Osteocyte (in vitro differentiated cells): ENCODE results near the gene DPYD. TPM values are rescaled to one million over a fixed set of nuclear protein-coding genes. Genes with fewer than 3 reads are reported as not detected.

ENCODE experiments used
- DNase-seq: peaks from one replicate; pipeline ENCODE4 v3.0.0; 2021; ENCODE audit warnings: mixed read lengths; ENCODE audit not compliant: unreplicated experiment; ENCODE audit errors: extremely low spot score
- H3K27ac Mint-ChIP-seq: one replicate; pipeline ENCODE4 v1.8.0; 2021; ENCODE audit warnings: mild to moderate bottlenecking, mixed read lengths; ENCODE audit not compliant: unreplicated experiment
- H3K27me3 Mint-ChIP-seq: one replicate; pipeline ENCODE4 v1.8.0; 2021; ENCODE audit warnings: mixed read lengths; ENCODE audit not compliant: unreplicated experiment
- H3K36me3 Mint-ChIP-seq: one replicate; pipeline ENCODE4 v1.8.0; 2021; ENCODE audit warnings: mixed read lengths; ENCODE audit not compliant: unreplicated experiment
- H3K4me1 Mint-ChIP-seq: one replicate; pipeline ENCODE4 v1.8.0; 2021; ENCODE audit warnings: mixed read lengths; ENCODE audit not compliant: unreplicated experiment
- H3K4me3 Mint-ChIP-seq: one replicate; pipeline ENCODE4 v1.8.0; 2021; ENCODE audit warnings: mild to moderate bottlenecking, moderate library complexity, mixed read lengths; ENCODE audit not compliant: unreplicated experiment
- H3K9me3 Mint-ChIP-seq: one replicate; pipeline ENCODE4 v1.8.0; 2021; ENCODE audit warnings: mixed read lengths; ENCODE audit not compliant: unreplicated experiment
- CTCF ChIP-seq: fragments of 200-600 bp; sonication (generic); IDR thresholded peaks from 2 replicates; pipeline ENCODE4 v1.5.0; 2021; ENCODE audit warnings: antibody characterized with exemption, mild to moderate bottlenecking, moderate library complexity
- total RNA-seq: library from RNA; stranded (reverse); gene quantifications from 2 replicates; pipeline ENCODE4 v1.2.1, GENCODE V29; 2021

The DPYD gene
- total RNA-seq, 1 donor from 2014 or later: 44.0 TPM

GRCh38 chr1:97919585-97920261 lies 1.1 kb downstream of the DPYD start:
- Mint-ChIP-seq H3K4me1 (peaks cover 41% of the 10 kb centered on the region), H3K27ac (peak overlapping the region; percentile 97)

GRCh38 chr1:97918961-97919360 lies 1.9 kb downstream of the DPYD start:
- Mint-ChIP-seq H3K36me3 (peaks cover 2% of the 10 kb centered on the region), H3K4me3 (peak overlapping the region; percentile 95), H3K9me3 (peaks cover 4% of the 10 kb centered on the region), H3K4me1 (peaks cover 41% of the 10 kb centered on the region), H3K27me3 (no peaks in the 10 kb centered on the region), H3K27ac (peak overlapping the region; percentile 97)
- TF ChIP-seq CTCF: no peak
- DNase-seq: no peak

More at GRCh38 chr1:97919585-97920261, 1.1 kb downstream of the DPYD start:
- no peaks in the 10 kb centered on the region for H3K27me3 Mint-ChIP-seq
- DNase-seq: no peak
- peak overlapping the region; percentile 95 for H3K4me3 Mint-ChIP-seq
- H3K36me3 Mint-ChIP-seq: peaks cover 2% of the 10 kb centered on the region
- H3K9me3 Mint-ChIP-seq: peaks cover 3% of the 10 kb centered on the region
- no peak for TF ChIP-seq CTCF

- Mint-ChIP-seq H3K4me1 (peaks cover 38% of the 10 kb centered on the region), H3K9me3 (peaks cover 4% of the 10 kb centered on the region), H3K27me3 (no peaks in the 10 kb centered on the region), H3K27ac (no peak overlapping the region), H3K4me3 (no peak overlapping the region), H3K36me3 (peaks cover 2% of the 10 kb centered on the region)
- TF ChIP-seq CTCF: no peak
- DNase-seq: no peak
Observed at GRCh38 chr1:97913506-97914139, 7.2 kb downstream of the DPYD start.

GRCh38 chr1:97911266-97912215 lies 9.3 kb downstream of the DPYD start:
- H3K27me3 Mint-ChIP-seq: no peaks in the 10 kb centered on the region
- H3K27ac Mint-ChIP-seq: peak overlapping the region; percentile 64
- no peak for DNase-seq
- H3K4me3 Mint-ChIP-seq: no peak overlapping the region
- peaks cover 2% of the 10 kb centered on the region for H3K36me3 Mint-ChIP-seq
- peaks cover 19% of the 10 kb centered on the region for H3K4me1 Mint-ChIP-seq
- no peak for TF ChIP-seq CTCF
- H3K9me3 Mint-ChIP-seq: peaks cover 4% of the 10 kb centered on the region
